Neuronal stem cell (in vitro differentiated cells): Measurements from ENCODE around the gene TC2N.
"Not testable (repeated sequence)": the region's sequence is repeated elsewhere in the genome, so short reads cannot be mapped to it uniquely, and the experiment has no call there.

ENCODE experiments used
- DNase-seq: peaks from one replicate; pipeline ENCODE4 v3.0.0-alpha.2; 2013; ENCODE audit warnings: low spot score
- H2AFZ ChIP-seq: one replicate; pipeline ENCODE4 v1.6.1; 2013; ENCODE audit warnings: mild to moderate bottlenecking, low read length, inconsistent platforms
- H2AK5ac ChIP-seq: 2 replicates; pipeline ENCODE4 v1.6.1; 2013; ENCODE audit warnings: low read depth, mild to moderate bottlenecking, inconsistent platforms, low read length, moderate library complexity, mixed read lengths
- H2BK120ac ChIP-seq: 2 replicates; pipeline ENCODE4 v1.6.1; 2013; ENCODE audit warnings: low read depth, mild to moderate bottlenecking, inconsistent platforms, low read length, moderate library complexity, mixed read lengths
- H2BK12ac ChIP-seq: one replicate; pipeline ENCODE4 v1.6.1; 2013; ENCODE audit warnings: low read length, inconsistent platforms
- H2BK15ac ChIP-seq: 2 replicates; pipeline ENCODE4 v1.6.1; 2013; ENCODE audit warnings: mild to moderate bottlenecking, low read length, inconsistent platforms, mixed read lengths
- H2BK5ac ChIP-seq: one replicate; pipeline ENCODE4 v1.6.1; 2013; ENCODE audit warnings: inconsistent platforms, mild to moderate bottlenecking, low read length, moderate library complexity
- H3K14ac ChIP-seq: one replicate; pipeline ENCODE4 v1.6.1; 2013; ENCODE audit warnings: low read length, inconsistent platforms
- H3K18ac ChIP-seq: 2 replicates; pipeline ENCODE4 v1.6.1; 2013; ENCODE audit warnings: low read length, inconsistent platforms
- H3K23ac ChIP-seq: 2 replicates; pipeline ENCODE4 v1.6.1; 2013; ENCODE audit warnings: low read depth, mild to moderate bottlenecking, mixed read lengths, low read length, inconsistent platforms; ENCODE audit not compliant: poor library complexity
- H3K27ac ChIP-seq: replicated peaks from 3 replicates; pipeline ENCODE4 v1.5.1; 2013; ENCODE audit warnings: low read length, inconsistent platforms
- H3K27me3 ChIP-seq, 3 experiments: 2 replicates each; pipeline ENCODE4 v1.6.1; 2013; ENCODE audit warnings: low read length in 3 of 3, mild to moderate bottlenecking in 2 of 3, inconsistent platforms in 1 of 3, low read depth in 1 of 3, mixed read lengths in 1 of 3, moderate library complexity in 1 of 3; ENCODE audit not compliant: control insufficient read depth in 3 of 3, insufficient read depth in 3 of 3
- H3K36me3 ChIP-seq, 2 donors: replicated peaks in 1 of 2; 2 replicates each; pipeline ENCODE4 v1.6.1; 2013; ENCODE audit warnings: low read length in 2 of 2; ENCODE audit not compliant: control insufficient read depth in 2 of 2, insufficient read depth in 2 of 2
- H3K4ac ChIP-seq: 2 replicates; pipeline ENCODE4 v1.6.1; 2013; ENCODE audit warnings: inconsistent platforms, mild to moderate bottlenecking, low read length, moderate library complexity
- H3K4me1 ChIP-seq, 2 donors: 1 replicate in 1 of 2; 2 replicates in 1 of 2; pipeline ENCODE4 v1.6.1; 2013; ENCODE audit warnings: low read length in 2 of 2, low read depth in 1 of 2; ENCODE audit not compliant: control insufficient read depth in 2 of 2, insufficient read depth in 1 of 2
- H3K4me2 ChIP-seq: one replicate; pipeline ENCODE4 v1.6.1; 2013; ENCODE audit warnings: mild to moderate bottlenecking, low read length, inconsistent platforms; ENCODE audit not compliant: insufficient read depth, poor library complexity, severe bottlenecking
- H3K4me3 ChIP-seq, 2 donors: 2 replicates each; pipeline ENCODE4 v1.5.1; 2013; ENCODE audit warnings: low read length in 2 of 2, mild to moderate bottlenecking in 2 of 2, inconsistent platforms in 1 of 2, moderate library complexity in 1 of 2
- H3K79me1 ChIP-seq: one replicate; pipeline ENCODE4 v1.6.1; 2013; ENCODE audit warnings: low read depth, mild to moderate bottlenecking, inconsistent platforms, low read length, moderate library complexity
- H3K9ac ChIP-seq: one replicate; pipeline ENCODE4 v1.6.1; 2013; ENCODE audit warnings: mild to moderate bottlenecking, low read depth, low read length, inconsistent platforms; ENCODE audit not compliant: poor library complexity
- H3K9me3 ChIP-seq, 2 donors: replicated peaks in 1 of 2; 2 replicates each; pipeline versions ENCODE3 to v1.6.1; 2013; ENCODE audit warnings: low read length in 2 of 2, mild to moderate bottlenecking in 2 of 2, inconsistent platforms in 1 of 2, low read depth in 1 of 2, mixed read lengths in 1 of 2, moderate library complexity in 1 of 2; ENCODE audit not compliant: control insufficient read depth in 2 of 2, insufficient read depth in 1 of 2
- H4K8ac ChIP-seq: one replicate; pipeline ENCODE4 v1.6.1; 2013; ENCODE audit warnings: low read depth, mild to moderate bottlenecking, inconsistent platforms, low read length, moderate library complexity
- H4K91ac ChIP-seq: one replicate; pipeline ENCODE4 v1.6.1; 2013; ENCODE audit warnings: low read length, low read depth, mild to moderate bottlenecking, inconsistent platforms; ENCODE audit not compliant: poor library complexity
- WGBS, 2 donors: extraction: QIAGEN DNeasy Blood & Tissue Kit; methylation state at CpG; one replicate each; pipeline ENCODE4 v1.1.7; 2013; ENCODE audit warnings: missing lambda C conversion rate in 2 of 2, mixed read lengths in 1 of 2; ENCODE audit not compliant: insufficient read length in 2 of 2, insufficient replicate concordance in 1 of 2; ENCODE audit errors: extremely low coverage in 2 of 2; 5-methylcytosine and 5-hydroxymethylcytosine counted together

Gene TC2N

DNA sequence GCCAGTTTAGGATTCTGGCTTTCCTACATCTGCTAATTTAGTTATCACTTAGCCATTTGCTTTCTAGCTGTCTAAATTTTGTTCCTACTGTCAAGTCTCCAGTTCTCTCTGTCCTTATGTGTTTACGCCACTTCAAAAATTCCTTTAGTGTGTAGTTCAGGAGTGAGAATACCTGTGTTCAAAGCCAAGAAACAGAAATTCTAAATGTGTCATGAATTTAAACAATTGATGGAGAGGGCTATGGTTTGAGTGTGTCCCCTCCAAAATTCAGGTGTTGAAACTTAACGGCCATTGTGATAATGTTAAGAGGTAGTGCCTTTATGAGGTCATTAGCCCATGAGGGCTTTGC, 124.1 kb downstream of the TC2N start:
- Histone ChIP-seq H2AK5ac (no peak overlapping the region), H3K9ac (no peak overlapping the region)
- WGBS, 2 donors: no CpG with 5 or more reads among the region's 2 CpGs

DNA sequence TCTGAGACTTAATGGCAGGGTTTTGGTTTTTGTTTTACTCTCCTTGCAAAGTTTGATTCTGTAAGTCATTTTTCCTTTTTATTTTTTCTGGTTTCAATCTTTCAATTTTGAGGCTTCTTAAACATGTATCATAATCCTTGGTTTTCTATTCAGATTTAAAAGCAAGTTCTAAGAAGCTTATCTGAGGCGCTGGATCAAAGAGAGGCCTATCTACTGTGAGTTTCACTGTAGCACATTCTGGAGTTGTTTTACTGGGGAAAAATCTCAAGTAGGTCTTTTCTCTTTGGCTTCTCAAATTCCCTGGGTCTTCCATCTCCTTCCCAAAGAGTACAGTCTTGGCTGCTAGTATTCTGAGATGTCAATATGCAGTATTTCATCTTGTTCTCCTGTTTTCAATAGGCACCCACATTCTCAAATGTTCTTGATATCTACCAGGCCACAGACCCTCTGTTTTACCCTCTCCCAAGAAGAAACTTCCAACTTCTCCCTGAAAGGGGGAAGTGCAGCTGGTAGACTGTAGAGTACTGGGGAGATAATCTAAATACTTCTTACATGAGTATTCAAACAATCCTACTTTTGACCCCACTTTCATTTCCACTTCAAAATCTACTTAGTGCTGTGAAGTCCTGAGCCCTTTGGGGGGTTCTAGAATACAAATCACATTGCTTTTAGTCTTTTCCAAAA, 124.6 kb downstream of the TC2N start:
- Histone ChIP-seq H4K91ac (no peak overlapping the region), H3K14ac (no peak overlapping the region), H3K36me3 (no peaks in the 10 kb centered on the region), H3K4ac (no peak overlapping the region), H4K8ac (no peak overlapping the region), H2AFZ (no peak overlapping the region), H3K27ac (no peak overlapping the region), H2BK12ac (no peak overlapping the region), H3K79me1 (no peaks in the 10 kb centered on the region), H3K18ac (no peak overlapping the region), H3K4me1 (no peaks in the 10 kb centered on the region), H3K9ac (no peak overlapping the region), H3K4me3 (no peak overlapping the region), H3K9me3 (no peaks in the 10 kb centered on the region), H3K4me2 (no peak overlapping the region), H2BK15ac (no peak overlapping the region), H3K23ac (no peak overlapping the region), H2BK120ac (no peak overlapping the region), H2AK5ac (no peak overlapping the region), H2BK5ac (no peak overlapping the region), H3K27me3 (no peaks in the 10 kb centered on the region)
- WGBS, 2 donors: no CpG with 5 or more reads among the region's 1 CpG
- DNase-seq: no peak

More for the DNA sequence above, 124.1 kb downstream of the TC2N start:
- Histone ChIP-seq H2BK12ac (no peak overlapping the region), H3K4me3 (no peak overlapping the region), H3K14ac (no peak overlapping the region), H3K4me1 (no peaks in the 10 kb centered on the region), H3K27me3 (no peaks in the 10 kb centered on the region), H4K8ac (no peak overlapping the region), H2BK15ac (no peak overlapping the region), H2BK5ac (no peak overlapping the region), H3K4me2 (no peak overlapping the region), H2AFZ (no peak overlapping the region), H3K18ac (no peak overlapping the region), H3K36me3 (no peaks in the 10 kb centered on the region), H3K4ac (no peak overlapping the region), H3K79me1 (no peaks in the 10 kb centered on the region), H4K91ac (no peak overlapping the region), H3K27ac (no peak overlapping the region), H3K23ac (no peak overlapping the region), H2BK120ac (no peak overlapping the region), H3K9me3 (no peaks in the 10 kb centered on the region)
- DNase-seq: no peak

DNA sequence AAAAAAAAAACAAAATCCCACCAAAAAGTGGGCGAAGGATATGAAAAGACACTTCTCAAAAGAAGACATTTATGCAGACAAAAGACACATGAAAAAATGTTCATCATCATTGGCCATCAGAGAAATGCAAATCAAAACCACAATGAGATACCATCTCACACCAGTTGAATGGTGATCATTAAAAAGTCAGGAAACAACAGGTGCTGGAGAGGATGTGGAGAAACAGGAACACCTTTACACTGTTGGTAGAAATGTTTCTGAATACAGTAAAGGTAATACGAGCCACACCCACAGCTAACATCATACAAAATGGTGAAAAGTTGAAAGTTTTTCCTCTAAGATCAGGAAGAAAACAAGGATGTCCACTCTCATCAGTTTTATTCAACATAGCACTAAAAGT, 127.5 kb downstream of the TC2N start:
- H3K9ac ChIP-seq, H3K4me1 ChIP-seq, H3K9me3 ChIP-seq, H4K91ac ChIP-seq, H3K23ac ChIP-seq, H2BK12ac ChIP-seq, H3K4me2 ChIP-seq, H3K18ac ChIP-seq, H3K4me3 ChIP-seq, H2BK5ac ChIP-seq, H3K36me3 ChIP-seq, H3K4ac ChIP-seq, DNase-seq, H2BK120ac ChIP-seq, H3K14ac ChIP-seq, H2BK15ac ChIP-seq, H4K8ac ChIP-seq, H3K79me1 ChIP-seq, H2AFZ ChIP-seq, H3K27ac ChIP-seq, H3K27me3 ChIP-seq, H2AK5ac ChIP-seq: not testable (repeated sequence)
- WGBS, 2 donors: no CpG with 5 or more reads among the region's 2 CpGs

DNA sequence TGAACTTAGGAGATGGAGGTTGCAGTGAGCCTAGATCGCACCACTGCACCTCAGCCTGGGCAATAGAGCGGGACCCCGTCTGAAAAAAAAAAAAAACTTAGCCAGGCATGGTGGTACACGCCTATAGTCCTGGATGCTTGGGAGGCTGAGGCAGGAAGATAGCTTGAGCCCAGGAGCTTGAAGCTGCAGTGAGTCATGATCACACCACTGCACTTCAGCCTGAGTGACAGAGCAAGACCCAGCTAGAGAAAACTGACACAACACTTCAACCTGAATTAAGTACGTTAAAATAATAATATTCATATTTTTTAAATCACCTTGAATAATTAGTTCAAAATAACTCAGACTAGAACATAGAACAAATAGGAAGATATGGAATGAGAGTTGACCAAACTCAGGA, 129.7 kb downstream of the TC2N start:
- Histone ChIP-seq H3K36me3 (no peaks in the 10 kb centered on the region), H2BK15ac (no peak overlapping the region), H2BK120ac (no peak overlapping the region), H4K91ac (no peak overlapping the region), H3K4me2 (no peak overlapping the region), H3K4me1 (peaks cover 0 to 5% of the 10 kb centered on the region in 2 donors), H3K18ac (no peak overlapping the region), H3K9ac (no peak overlapping the region), H3K4ac (no peak overlapping the region), H2BK5ac (no peak overlapping the region), H3K79me1 (no peaks in the 10 kb centered on the region), H2BK12ac (no peak overlapping the region), H2AK5ac (no peak overlapping the region), H4K8ac (no peak overlapping the region), H3K27ac (no peak overlapping the region), H3K27me3 (no peaks in the 10 kb centered on the region), H2AFZ (no peak overlapping the region), H3K9me3 (no peaks in the 10 kb centered on the region), H3K23ac (no peak overlapping the region), H3K14ac (no peak overlapping the region), H3K4me3 (no peak overlapping the region)
- WGBS, 2 donors: no CpG with 5 or more reads among the region's 5 CpGs
- no peak for DNase-seq
